Activated CD4-positive, alpha-beta memory T cell treated with anti-CD3 and anti-CD28 coated beads for 36 hours (primary cell): Measurements from ENCODE around the gene GGA1. TPM values are rescaled to one million over a fixed set of nuclear protein-coding genes. Genes with fewer than 3 reads are reported as not detected.
"Not testable (repeated sequence)": the region's sequence is repeated elsewhere in the genome, so short reads cannot be mapped to it uniquely, and the experiment has no call there.

Experiments used
- CTCF ChIA-PET: fragments of 350-600 bp; sonication (Branson Sonifier 250); formaldehyde crosslinking; loops from one replicate; lab custom pipeline; 2021; ENCODE audit warnings: antibody characterized with exemption, inconsistent platforms; lab: Charles Lee
- POLR2A ChIA-PET: fragments of 350-600 bp; sonication (Branson Sonifier 250); formaldehyde crosslinking; loops from one replicate; lab custom pipeline; 2021; ENCODE audit warnings: antibody characterized with exemption; lab: Charles Lee
- DNase-seq: peaks from one replicate; pipeline ENCODE4 v3.0.0-alpha.2; 2020
- H3K27ac Mint-ChIP-seq: one replicate; pipeline ENCODE4 v1.8.0; 2021; ENCODE audit warnings: mixed read lengths
- H3K27me3 Mint-ChIP-seq: one replicate; pipeline ENCODE4 v1.8.0; 2021; ENCODE audit warnings: mixed read lengths
- H3K36me3 Mint-ChIP-seq: one replicate; pipeline ENCODE4 v1.8.0; 2021; ENCODE audit warnings: mixed read lengths
- H3K4me1 Mint-ChIP-seq: one replicate; pipeline ENCODE4 v1.8.0; 2021; ENCODE audit warnings: low read depth, mixed read lengths
- H3K4me3 Mint-ChIP-seq: one replicate; pipeline ENCODE4 v1.8.0; 2021; ENCODE audit warnings: mild to moderate bottlenecking, mixed read lengths
- H3K9me3 Mint-ChIP-seq: one replicate; pipeline ENCODE4 v1.8.0; 2021; ENCODE audit warnings: mixed read lengths
- intact Hi-C: fragments of 100-400 bp; cut with micrococcal nuclease; formaldehyde crosslinking; loops from one replicate; pipeline ENCODE4 v1.15.1; 2023
- total RNA-seq, 2 experiments: library from RNA; stranded (reverse); gene quantifications; one replicate each; pipeline ENCODE4 v1.2.3, GENCODE V29; 2021

GGA1 gene
- total RNA-seq, 2 experiments from 2014 or later = 59.0 to 61.1 TPM

- Mint-ChIP-seq H3K9me3 (no peaks in the 10 kb centered on the region), H3K4me3 (no peak overlapping the region), H3K27me3 (no peaks in the 10 kb centered on the region), H3K36me3 (no peaks in the 10 kb centered on the region), H3K4me1 (peaks cover 27% of the 10 kb centered on the region), H3K27ac (no peak overlapping the region)
- CTCF ChIA-PET = interaction anchor here (1.2 to 1.3 kb wide), 2 partner anchors 9 to 57 kb away, joined by 3 to 9 read pairs; no protein-coding TSS in a partner anchor
- intact Hi-C loops = no loop called here
- no peak for DNase-seq
- POLR2A ChIA-PET = interaction anchor here (0.8 kb wide), 1 partner anchor 9 kb away, joined by 3 read pairs; no protein-coding TSS in a partner anchor
Measured at GRCh38 chr22:37601540-37602442, 6.8 kb upstream of the GGA1 start.

- H3K36me3 Mint-ChIP-seq, intact Hi-C loops, DNase-seq, H3K27me3 Mint-ChIP-seq, H3K9me3 Mint-ChIP-seq, H3K4me3 Mint-ChIP-seq, H3K27ac Mint-ChIP-seq: not testable (repeated sequence)
- peaks cover 36% of the 10 kb centered on the region for H3K4me1 Mint-ChIP-seq
- ChIA-PET POLR2A (interaction anchor here (0.8 kb wide), 1 partner anchor 10 kb away, joined by 3 read pairs; no protein-coding TSS in a partner anchor), CTCF (interaction anchor here (1.0 to 1.3 kb wide), 3 partner anchors 10 to 58 kb away, joined by 3 to 9 read pairs (median 3); no protein-coding TSS in a partner anchor)
Measured at GRCh38 chr22:37602546-37603277, 5.9 kb upstream of the GGA1 start.

GRCh38 chr22:37604074-37604473, 4.6 kb upstream of the GGA1 start:
- Mint-ChIP-seq H3K4me3 (no peak overlapping the region), H3K36me3 (no peaks in the 10 kb centered on the region), H3K4me1 (peaks cover 42% of the 10 kb centered on the region), H3K27me3 (no peaks in the 10 kb centered on the region), H3K9me3 (no peaks in the 10 kb centered on the region), H3K27ac (peak overlapping the region; percentile 49)
- intact Hi-C loops = no loop called here
- CTCF ChIA-PET = interaction anchor here (2.2 to 7.6 kb wide), 2 partner anchors 11 to 39 kb away, joined by 9 to 152 read pairs; no protein-coding TSS in a partner anchor
- POLR2A ChIA-PET = no interaction called here
- no peak for DNase-seq

GRCh38 chr22:37604875-37605274, 3.8 kb upstream of the GGA1 start:
- Mint-ChIP-seq H3K27me3 (no peaks in the 10 kb centered on the region), H3K36me3 (no peaks in the 10 kb centered on the region), H3K27ac (peak overlapping the region; percentile 70), H3K9me3 (no peaks in the 10 kb centered on the region), H3K4me3 (peak overlapping the region; percentile 24), H3K4me1 (peaks cover 45% of the 10 kb centered on the region)
- POLR2A ChIA-PET = interaction anchor here (0.7 kb wide), 1 partner anchor 72 kb away, joined by 3 read pairs; no protein-coding TSS in a partner anchor
- CTCF ChIA-PET = interaction anchor here (1.0 to 7.6 kb wide), 6 partner anchors 10 to 77 kb away, joined by 3 to 152 read pairs (median 10); no protein-coding TSS in a partner anchor
- intact Hi-C loops = loop anchor here (5.0 kb wide), 2 partner anchors 202 to 237 kb away; partner anchors contain the start of genes ANKRD54 and GCAT
- peak; percentile 72 for DNase-seq

- ChIA-PET POLR2A (interaction anchor here (0.8 to 2.9 kb wide), 10 partner anchors 15 to 69 kb away, joined by 3 to 27 read pairs (median 6); partner anchors contain the start of genes LGALS1, PDXP and SH3BP1), CTCF (interaction anchor here (0.5 to 8.4 kb wide), 48 partner anchors 8 to 831 kb away, joined by 3 to 152 read pairs (median 4); partner anchors contain the start of genes IFT27, LGALS1, LGALS2 and MFNG)
- H3K36me3 Mint-ChIP-seq = no peaks in the 10 kb centered on the region
- peaks cover 52% of the 10 kb centered on the region for H3K4me1 Mint-ChIP-seq
- intact Hi-C loops = loop anchor here (5.0 kb wide), 2 partner anchors 200 to 235 kb away; partner anchors contain the start of genes ANKRD54 and GCAT
- DNase-seq = peak; percentile 94
- H3K27ac Mint-ChIP-seq = peak overlapping the region; percentile 99
- peak overlapping the region; percentile 80 for H3K4me3 Mint-ChIP-seq
- no peaks in the 10 kb centered on the region for H3K9me3 Mint-ChIP-seq
- H3K27me3 Mint-ChIP-seq = no peaks in the 10 kb centered on the region
Measured at GRCh38 chr22:37607010-37607934, 1.4 kb upstream of the GGA1 start.

GRCh38 chr22:37607935-37608476, 628 bp upstream of the GGA1 start:
- H3K27me3 Mint-ChIP-seq = no peaks in the 10 kb centered on the region
- H3K4me1 Mint-ChIP-seq = peaks cover 54% of the 10 kb centered on the region
- H3K4me3 Mint-ChIP-seq = peak overlapping the region; percentile 80
- intact Hi-C loops = loop anchor here (1.0 to 5.0 kb wide), 8 partner anchors 16 to 234 kb away; partner anchors contain the start of genes ANKRD54, GCAT and PDXP
- DNase-seq = no peak
- H3K36me3 Mint-ChIP-seq = no peaks in the 10 kb centered on the region
- H3K9me3 Mint-ChIP-seq = no peaks in the 10 kb centered on the region
- H3K27ac Mint-ChIP-seq = peak overlapping the region; percentile 99
- ChIA-PET CTCF (interaction anchor here (0.9 to 8.4 kb wide), 28 partner anchors 9 to 832 kb away, joined by 3 to 152 read pairs (median 8); partner anchors contain the start of genes IFT27, LGALS1, MFNG and NOL12), POLR2A (interaction anchor here (0.5 to 2.9 kb wide), 12 partner anchors 14 to 385 kb away, joined by 3 to 27 read pairs (median 6); partner anchors contain the start of genes LGALS1, PDXP and SH3BP1)

GRCh38 chr22:37609240-37610152, 862 bp downstream of the GGA1 start:
- CTCF ChIA-PET = interaction anchor here (0.6 to 8.4 kb wide), 11 partner anchors 14 to 112 kb away, joined by 3 to 152 read pairs (median 7); partner anchors contain the start of genes LGALS1, PDXP and SH3BP1
- H3K27me3 Mint-ChIP-seq = no peaks in the 10 kb centered on the region
- POLR2A ChIA-PET = interaction anchor here (1.1 to 2.9 kb wide), 8 partner anchors 18 to 367 kb away, joined by 3 to 27 read pairs (median 6); partner anchors contain the start of genes LGALS1, NOL12, PDXP and SH3BP1
- peak; percentile 25 for DNase-seq
- peak overlapping the region; percentile 87 for H3K4me3 Mint-ChIP-seq
- H3K4me1 Mint-ChIP-seq = peaks cover 49% of the 10 kb centered on the region
- H3K36me3 Mint-ChIP-seq = no peaks in the 10 kb centered on the region
- H3K9me3 Mint-ChIP-seq = no peaks in the 10 kb centered on the region
- intact Hi-C loops = loop anchor here (2.0 to 5.0 kb wide), 3 partner anchors 137 to 233 kb away; partner anchors contain the start of genes ANKRD54 and GCAT
- peak overlapping the region; percentile 82 for H3K27ac Mint-ChIP-seq

- POLR2A ChIA-PET = interaction anchor here (1.3 to 2.9 kb wide), 3 partner anchors 24 to 30 kb away, joined by 3 to 27 read pairs (median 15); partner anchors contain the start of gene SH3BP1
Measured at GRCh38 chr22:37610153-37610475, 1.5 kb downstream of the GGA1 start.

GRCh38 chr22:37610480-37611129, 2.0 kb downstream of the GGA1 start:
- Mint-ChIP-seq H3K27ac (no peak overlapping the region), H3K27me3 (no peaks in the 10 kb centered on the region), H3K9me3 (no peaks in the 10 kb centered on the region), H3K4me3 (peak overlapping the region; percentile 87), H3K36me3 (no peaks in the 10 kb centered on the region), H3K4me1 (peaks cover 38% of the 10 kb centered on the region)
- POLR2A ChIA-PET = interaction anchor here (1.3 to 2.9 kb wide), 3 partner anchors 23 to 29 kb away, joined by 3 to 27 read pairs (median 15); partner anchors contain the start of gene SH3BP1
- CTCF ChIA-PET = interaction anchor here (1.0 to 8.4 kb wide), 5 partner anchors 18 to 71 kb away, joined by 4 to 152 read pairs (median 11); partner anchors contain the start of gene SH3BP1
- no peak for DNase-seq
- intact Hi-C loops = no loop called here

More at GRCh38 chr22:37610153-37610475, 1.5 kb downstream of the GGA1 start:
- intact Hi-C loops, H3K27me3 Mint-ChIP-seq, DNase-seq, H3K36me3 Mint-ChIP-seq, H3K9me3 Mint-ChIP-seq: not testable (repeated sequence)
- Mint-ChIP-seq H3K4me3 (peak overlapping the region; percentile 87), H3K4me1 (peaks cover 43% of the 10 kb centered on the region), H3K27ac (peak overlapping the region; percentile 42)
- CTCF ChIA-PET = interaction anchor here (1.0 to 8.4 kb wide), 5 partner anchors 17 to 71 kb away, joined by 4 to 152 read pairs (median 11); partner anchors contain the start of gene SH3BP1
